HepG2 (cell line): ENCODE data around the gene GDF7. TPM values are rescaled to one million over a fixed set of nuclear protein-coding genes. Genes with fewer than 3 reads are reported as not detected.

Source experiments
- ARNT ChIP-seq: fragments of 450-650 bp; IDR thresholded peaks from 2 replicates; pipeline ENCODE4 v1.6.1; 2017
- ATF3 ChIP-seq: sonication (generic); formaldehyde crosslinking; IDR thresholded peaks from 2 replicates; pipeline ENCODE4 v1.4.0; 2020; ENCODE audit warnings: missing genetic modification reagents
- FOXJ3 ChIP-seq: sonication (generic); formaldehyde crosslinking; IDR thresholded peaks from 2 replicates; pipeline ENCODE4 v1.4.0; 2020; ENCODE audit warnings: missing genetic modification reagents, mild to moderate bottlenecking, borderline replicate concordance
- FUBP1 ChIP-seq: sonication (generic); formaldehyde crosslinking; IDR thresholded peaks from 2 replicates; pipeline ENCODE4 v1.5.1; 2020; ENCODE audit warnings: missing genetic modification reagents, mild to moderate bottlenecking, borderline replicate concordance
- GATAD1 ChIP-seq: IDR thresholded peaks from 2 replicates; pipeline ENCODE4 v1.6.1; 2016; ENCODE audit warnings: missing genetic modification reagents, missing compliant biosample characterization
- KAT7 ChIP-seq: IDR thresholded peaks from 2 replicates; pipeline ENCODE4 v1.6.1; 2018; ENCODE audit warnings: borderline replicate concordance, missing compliant biosample characterization
- NCOA1 ChIP-seq: sonication (generic); formaldehyde crosslinking; IDR thresholded peaks from 2 replicates; pipeline ENCODE4 v1.9.0; 2021; ENCODE audit warnings: missing genetic modification reagents
- NR0B2 ChIP-seq: sonication (generic); formaldehyde crosslinking; IDR thresholded peaks from 2 replicates; pipeline ENCODE4 v1.4.0; 2020; ENCODE audit warnings: mild to moderate bottlenecking, missing genetic modification reagents
- PCBP1 ChIP-seq: fragments of 200-400 bp; formaldehyde crosslinking; IDR thresholded peaks from 2 replicates; pipeline ENCODE4 v1.6.1; 2017; ENCODE audit warnings: mild to moderate bottlenecking, low read depth, low read length, borderline replicate concordance
- SATB2 ChIP-seq: sonication (generic); formaldehyde crosslinking; IDR thresholded peaks from 2 replicates; pipeline ENCODE4 v1.5.0; 2020; ENCODE audit warnings: missing genetic modification reagents
- YY1 ChIP-seq: IDR thresholded peaks from 2 replicates; pipeline ENCODE4 v1.6.1; 2011; ENCODE audit warnings: low read length, low read depth, moderate library complexity, mild to moderate bottlenecking; ENCODE audit not compliant: insufficient read depth, insufficient replicate concordance
- ZFP36L1 ChIP-seq: sonication (generic); formaldehyde crosslinking; IDR thresholded peaks from 2 replicates; pipeline ENCODE4 v1.8.0; 2022; ENCODE audit warnings: mild to moderate bottlenecking, missing genetic modification reagents, moderate library complexity
- ZFX ChIP-seq: sonication (generic); formaldehyde crosslinking; IDR thresholded peaks from 2 replicates; pipeline ENCODE4 v1.4.0; 2020; ENCODE audit warnings: mild to moderate bottlenecking, low read depth, missing genetic modification reagents, moderate library complexity
- ZNF18 ChIP-seq: sonication (generic); formaldehyde crosslinking; IDR thresholded peaks from 2 replicates; pipeline ENCODE4 v1.8.0; 2022; ENCODE audit warnings: mild to moderate bottlenecking, missing genetic modification reagents; ENCODE audit not compliant: insufficient replicate concordance
- ZNF414 ChIP-seq: sonication (generic); formaldehyde crosslinking; IDR thresholded peaks from 2 replicates; pipeline ENCODE4 v1.5.0; 2020; ENCODE audit warnings: missing genetic modification reagents
- ZNF503 ChIP-seq: sonication (generic); formaldehyde crosslinking; IDR thresholded peaks from 2 replicates; pipeline ENCODE4 v1.4.0; 2020; ENCODE audit warnings: missing genetic modification reagents
- ZNF510 ChIP-seq: sonication (generic); formaldehyde crosslinking; IDR thresholded peaks from 2 replicates; pipeline ENCODE4 v1.4.0; 2020; ENCODE audit warnings: low read depth, mild to moderate bottlenecking, missing genetic modification reagents
- ZNF562 ChIP-seq: sonication (generic); formaldehyde crosslinking; IDR thresholded peaks from 2 replicates; pipeline ENCODE4 v1.8.0; 2022; ENCODE audit warnings: missing genetic modification reagents, borderline replicate concordance
- ZNF570 ChIP-seq: sonication (generic); formaldehyde crosslinking; IDR thresholded peaks from 2 replicates; pipeline ENCODE4 v1.4.0; 2020; ENCODE audit warnings: mild to moderate bottlenecking, missing genetic modification reagents, borderline replicate concordance
- ZNF589 ChIP-seq: sonication (generic); formaldehyde crosslinking; conservative IDR thresholded peaks from 2 replicates; pipeline ENCODE4 v1.8.0; 2022; ENCODE audit warnings: mild to moderate bottlenecking, moderate library complexity, missing genetic modification reagents
- ZNF678 ChIP-seq: sonication (generic); formaldehyde crosslinking; IDR thresholded peaks from 2 replicates; pipeline ENCODE4 v1.4.0; 2020; ENCODE audit warnings: mild to moderate bottlenecking, missing genetic modification reagents
- ZNF766 ChIP-seq: sonication (generic); formaldehyde crosslinking; IDR thresholded peaks from 2 replicates; pipeline ENCODE4 v1.5.0; 2020; ENCODE audit warnings: missing genetic modification reagents, borderline replicate concordance
- polyA plus RNA-seq, 8 experiments: library from polyadenylated mRNA; depleted of rRNA in 3 of 8; stranded (reverse) in 7 of 8; unstranded in 1 of 8; fragments of >200 nt; fragmentation: Illumina TruSeq in 4 of 8; extraction: Trizol in 4 of 8; gene quantifications; 2 replicates each; pipeline versions ENCODE4 v1.2.1 to v1.2.3, GENCODE V29; 2011 to 2016; ENCODE audit warnings: low read depth in 4 of 8, missing spikeins in 1 of 8, mixed read lengths in 1 of 8; ENCODE audit not compliant: insufficient read depth in 1 of 8
- total RNA-seq, 5 experiments: library from RNA; depleted of rRNA; stranded (reverse); fragments of >200 nt; fragmentation: Illumina TruSeq; extraction: Trizol; gene quantifications; 2 replicates each; pipeline ENCODE4 v1.2.3, GENCODE V29; 2016; ENCODE audit warnings: low read depth in 1 of 5

Gene GDF7
- total and polyA plus RNA-seq, 2 of the 13 experiments (the other 11 are each of a cell fraction or from before 2014, with no cell fraction given) = 1.6 to 15.0 TPM

GRCh38 chr2:20667531-20668401 lies 822 bp downstream of the GDF7 start (continued):
- TF ChIP-seq ZNF18 = no peak
- TF ChIP-seq ZNF562 (CRISPR knock-in tag) = no peak
- TF ChIP-seq ARNT = no peak
- no peak for TF ChIP-seq ZNF570 (CRISPR knock-in tag)
- no peak for TF ChIP-seq ATF3
- peak; percentile 33; the same call in 1 of the 2 replicates for TF ChIP-seq KAT7 (CRISPR knock-in tag)
- TF ChIP-seq SATB2 (CRISPR knock-in tag) = no peak
- 0 out of 2 replicates have a peak, but pooled peaks have one; percentile 58 for TF ChIP-seq FUBP1
- TF ChIP-seq NR0B2 = 0 out of 2 replicates have a peak, but pooled peaks have one; percentile 61
- TF ChIP-seq ZFP36L1 (CRISPR knock-in tag) = no peak
- no peak for TF ChIP-seq FOXJ3
- no peak for TF ChIP-seq ZNF503
- no peak for TF ChIP-seq NCOA1 (CRISPR knock-in tag)
- TF ChIP-seq YY1 = no peak
- no peak for TF ChIP-seq ZNF414 (CRISPR knock-in tag)
- no peak for TF ChIP-seq GATAD1 (CRISPR knock-in tag)
- 0 out of 2 replicates have a peak, but pooled peaks have one; percentile 38 for TF ChIP-seq ZNF678 (CRISPR knock-in tag)
- no peak for TF ChIP-seq PCBP1
- no peak for TF ChIP-seq ZNF589 (CRISPR knock-in tag)
- TF ChIP-seq ZFX (CRISPR knock-in tag) = peak; percentile 87
- no peak for TF ChIP-seq ZNF766 (CRISPR knock-in tag)
- no peak for TF ChIP-seq ZNF510 (CRISPR knock-in tag)
